GM21447 (cell line): ENCODE results near the gene TAL1.

Experiments used
- ATAC-seq: cut with Tn5 transposase; IDR thresholded peaks from one replicate; pipeline ENCODE4 v1.9.1; 2021; ENCODE audit not compliant: unreplicated experiment

TAL1 gene

DNA sequence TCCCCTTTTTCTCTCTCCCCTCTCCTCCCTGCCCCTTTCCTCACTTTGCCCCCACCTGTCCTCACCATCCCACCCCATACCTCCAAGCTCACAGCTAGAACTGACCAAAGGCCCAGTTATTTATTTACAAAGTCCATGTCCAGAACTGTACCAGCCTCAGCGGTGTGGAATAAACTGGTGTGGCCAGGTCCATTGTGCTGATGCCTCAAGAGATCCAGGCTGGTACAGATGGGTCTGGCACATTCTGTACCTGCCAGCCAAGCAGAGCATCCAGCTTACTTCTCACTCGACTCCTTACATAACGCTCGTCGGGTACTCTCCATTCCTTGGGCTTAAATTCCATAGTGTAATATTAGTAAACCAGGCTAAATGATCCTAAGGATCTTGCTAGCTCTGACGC lies 54.0 kb downstream of the TAL1 start:
- no peak for ATAC-seq

GRCh38 chr1:47175227-47175934 lies 56.6 kb downstream of the TAL1 start:
- ATAC-seq = no peak

GRCh38 chr1:47174656-47175020 lies 57.4 kb downstream of the TAL1 start:
- no peak for ATAC-seq

DNA sequence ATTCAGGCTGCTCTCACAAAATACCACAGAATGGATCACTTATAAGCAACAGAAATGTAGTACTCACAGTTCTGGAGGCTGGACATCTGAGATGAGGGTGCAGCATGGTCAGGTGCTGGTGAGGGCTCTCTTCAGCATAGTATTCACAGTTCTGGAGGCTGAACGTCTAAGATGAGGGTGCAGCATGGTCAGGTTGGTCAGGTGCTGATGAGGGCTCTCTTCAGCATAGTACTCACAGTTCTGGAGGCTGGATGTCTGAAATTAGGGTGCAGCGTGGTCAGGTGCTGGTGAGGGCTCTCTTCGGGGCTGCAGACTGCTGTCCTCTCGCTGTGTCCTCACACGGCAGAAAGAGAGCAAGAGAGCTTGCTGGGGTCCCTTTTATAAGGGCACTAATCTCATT lies 59.2 kb downstream of the TAL1 start:
- no peak for ATAC-seq
